Retinal pigment epithelial cell (primary cell): ENCODE results near the gene IL1RAP.
A peak's percentile ranks its signal among the peaks of the same experiment; 100 is the strongest.

Experiments
- DNase-seq: peaks from one replicate; pipeline ENCODE4 v3.0.0-alpha.2; 2010; ENCODE audit warnings: low read depth
- H3K4me3 ChIP-seq: 2 replicates; pipeline ENCODE4 v1.5.1; 2011; ENCODE audit warnings: mild to moderate bottlenecking, low read length, control low read depth, moderate library complexity
- TF ChIP-seq, protein P1 (sequence below): conservative IDR thresholded peaks from 2 replicates; pipeline ENCODE4 v1.5.1; 2011; ENCODE audit warnings: low read depth, low read length, control low read depth, inconsistent platforms

The IL1RAP gene

DNA sequence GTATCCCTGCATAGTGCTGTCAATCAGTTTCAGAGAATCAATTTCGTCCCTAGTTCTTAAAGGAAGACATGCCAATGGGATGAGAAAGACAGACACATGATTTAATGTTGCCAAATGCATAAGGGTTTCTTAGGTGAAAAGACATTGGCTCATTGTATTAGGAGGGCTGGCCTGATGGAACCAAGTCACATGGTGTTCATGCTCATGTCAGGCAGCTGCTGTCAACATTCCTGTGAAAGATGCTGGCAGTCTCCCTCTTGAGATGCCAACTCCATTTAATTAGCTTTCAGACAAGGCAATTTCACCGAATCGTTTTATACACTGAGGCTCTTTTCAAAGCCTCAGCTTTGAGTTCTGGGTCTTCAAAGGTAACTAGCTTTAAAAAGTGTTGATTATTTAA, 16.1 kb upstream of the IL1RAP start:
- H3K4me3 ChIP-seq = no peak overlapping the region
- DNase-seq = peak; percentile 61
- TF ChIP-seq, protein P1, sequence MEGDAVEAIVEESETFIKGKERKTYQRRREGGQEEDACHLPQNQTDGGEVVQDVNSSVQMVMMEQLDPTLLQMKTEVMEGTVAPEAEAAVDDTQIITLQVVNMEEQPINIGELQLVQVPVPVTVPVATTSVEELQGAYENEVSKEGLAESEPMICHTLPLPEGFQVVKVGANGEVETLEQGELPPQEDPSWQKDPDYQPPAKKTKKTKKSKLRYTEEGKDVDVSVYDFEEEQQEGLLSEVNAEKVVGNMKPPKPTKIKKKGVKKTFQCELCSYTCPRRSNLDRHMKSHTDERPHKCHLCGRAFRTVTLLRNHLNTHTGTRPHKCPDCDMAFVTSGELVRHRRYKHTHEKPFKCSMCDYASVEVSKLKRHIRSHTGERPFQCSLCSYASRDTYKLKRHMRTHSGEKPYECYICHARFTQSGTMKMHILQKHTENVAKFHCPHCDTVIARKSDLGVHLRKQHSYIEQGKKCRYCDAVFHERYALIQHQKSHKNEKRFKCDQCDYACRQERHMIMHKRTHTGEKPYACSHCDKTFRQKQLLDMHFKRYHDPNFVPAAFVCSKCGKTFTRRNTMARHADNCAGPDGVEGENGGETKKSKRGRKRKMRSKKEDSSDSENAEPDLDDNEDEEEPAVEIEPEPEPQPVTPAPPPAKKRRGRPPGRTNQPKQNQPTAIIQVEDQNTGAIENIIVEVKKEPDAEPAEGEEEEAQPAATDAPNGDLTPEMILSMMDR = no peak

DNA sequence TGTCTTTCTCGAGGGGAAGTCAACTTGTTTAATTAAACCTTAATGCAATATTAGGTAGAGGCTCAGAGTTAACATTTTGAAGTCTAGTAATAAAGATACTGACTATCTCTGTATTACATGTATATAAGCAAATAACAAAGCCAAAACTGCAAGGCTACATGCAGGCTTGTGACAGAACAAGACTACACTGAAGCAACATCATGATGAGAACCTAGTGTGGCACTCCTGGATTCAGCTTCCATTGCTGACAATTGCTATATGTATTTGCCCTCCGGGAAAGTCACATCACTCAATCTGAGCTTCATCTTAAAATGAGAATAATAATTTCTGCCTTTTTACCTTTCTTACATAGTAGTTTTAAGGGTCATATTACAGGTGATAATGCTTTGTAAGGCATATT, 15.6 kb upstream of the IL1RAP start:
- TF ChIP-seq, protein P1 = no peak
- H3K4me3 ChIP-seq = no peak overlapping the region
- no peak for DNase-seq

DNA sequence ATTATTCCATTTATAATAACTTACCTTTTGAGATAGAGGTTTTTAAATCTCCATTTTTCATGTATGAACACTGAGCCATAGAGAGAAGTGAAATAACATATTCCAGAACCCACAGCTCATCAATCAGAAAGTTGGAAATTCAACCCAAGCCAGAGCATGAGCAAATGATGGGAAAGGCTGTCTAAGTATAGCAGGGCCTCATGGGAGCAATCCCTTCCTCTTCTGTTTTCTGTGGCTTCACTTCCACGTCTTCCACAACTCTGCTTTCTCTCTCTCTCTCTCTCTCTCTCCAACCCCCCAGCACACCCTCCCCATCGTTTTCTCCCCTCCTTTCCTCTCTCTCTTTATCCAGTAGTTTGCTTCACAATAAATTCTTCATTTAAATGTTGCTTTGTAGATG, 14.8 kb upstream of the IL1RAP start:
- TF ChIP-seq, protein P1 = no peak

DNA sequence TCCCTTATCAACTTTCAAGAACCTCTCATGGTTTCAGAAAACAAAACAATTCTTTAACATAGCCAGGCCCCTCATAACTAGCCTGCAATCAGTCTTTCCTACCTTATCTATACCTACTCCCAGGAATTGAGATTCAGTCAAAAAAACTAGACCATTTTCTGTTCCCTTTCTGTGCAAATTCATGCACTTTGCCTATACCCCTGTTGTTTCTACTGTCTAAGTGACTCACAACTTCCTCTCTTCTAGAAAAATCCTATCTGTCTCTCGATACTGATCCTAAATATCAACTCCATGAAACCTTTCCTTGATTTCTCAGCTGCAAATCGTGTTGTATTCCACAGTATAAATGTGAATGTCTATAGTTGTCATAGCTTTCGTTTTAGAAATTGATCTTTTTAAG, 10.9 kb upstream of the IL1RAP start:
- TF ChIP-seq, protein P1 = no peak
- DNase-seq = no peak
- no peak overlapping the region for H3K4me3 ChIP-seq

More for the DNA sequence above, 14.8 kb upstream of the IL1RAP start:
- no peak overlapping the region for H3K4me3 ChIP-seq
- no peak for DNase-seq

DNA sequence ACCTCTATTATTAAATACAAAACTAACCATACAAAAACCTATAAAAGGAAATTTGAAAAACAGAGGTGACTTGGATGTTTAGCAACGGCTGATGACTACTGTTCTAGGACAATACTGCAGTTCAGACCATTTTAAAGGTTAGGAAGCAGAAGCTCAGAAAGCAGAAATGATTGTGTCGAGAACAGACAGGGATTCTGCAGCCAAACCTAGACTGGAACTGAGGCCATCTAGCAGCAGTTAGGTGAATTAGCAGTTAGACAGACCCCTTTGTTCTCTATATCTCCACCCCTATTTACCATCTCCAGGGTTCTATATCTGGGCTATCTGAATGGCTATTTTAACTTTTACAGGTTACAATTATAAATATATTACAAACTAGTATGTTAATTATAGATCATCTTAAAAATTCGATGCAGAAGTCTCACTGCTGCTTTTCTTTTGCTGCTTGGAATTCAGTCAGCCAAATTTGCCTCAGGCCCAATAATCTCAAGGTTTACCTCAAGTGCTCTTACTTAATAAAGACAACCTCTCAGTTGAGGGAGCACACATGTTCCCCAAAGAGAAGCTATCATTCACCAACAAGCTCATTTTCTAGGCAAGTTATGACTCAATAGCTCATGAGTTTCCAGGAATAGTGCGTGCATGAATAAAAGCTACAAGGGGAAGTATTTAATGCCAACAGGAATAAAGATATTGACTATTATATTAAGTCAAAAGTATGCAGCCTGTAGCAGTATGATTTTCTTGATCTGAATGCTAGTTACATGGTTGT, 9.3 kb upstream of the IL1RAP start:
- no peak overlapping the region for H3K4me3 ChIP-seq
- TF ChIP-seq, protein P1 = peak; percentile 30
- no peak for DNase-seq

DNA sequence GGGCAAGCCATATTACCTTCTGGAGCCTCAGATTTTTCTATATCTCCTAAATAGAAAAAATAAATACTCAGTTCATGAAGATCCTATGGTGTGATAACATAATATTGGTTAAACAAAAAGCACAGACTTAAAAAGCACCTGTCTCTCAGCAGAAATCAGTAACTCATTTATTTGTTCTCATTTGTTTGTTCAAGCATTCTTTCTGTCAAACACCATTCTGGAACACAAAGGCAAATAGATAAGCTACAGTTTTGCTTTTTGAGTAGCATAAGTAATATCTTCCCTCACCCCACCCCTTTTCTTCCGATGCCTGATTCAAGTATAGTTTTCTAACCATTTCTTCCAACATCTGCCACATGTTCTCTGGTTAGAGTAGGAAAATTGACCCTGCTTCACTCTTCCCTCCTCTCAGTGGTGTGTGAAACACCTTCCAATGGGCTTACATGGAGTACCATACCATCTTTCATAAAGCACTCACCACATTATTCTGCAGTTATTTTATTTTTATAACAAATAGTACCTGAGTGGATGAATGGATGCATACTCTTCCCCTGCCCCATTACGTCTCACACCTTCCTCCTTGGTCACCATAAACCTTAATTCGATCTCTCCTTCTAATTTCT, 8.4 kb upstream of the IL1RAP start:
- DNase-seq = no peak
- TF ChIP-seq, protein P1 = no peak
- H3K4me3 ChIP-seq = no peak overlapping the region

DNA sequence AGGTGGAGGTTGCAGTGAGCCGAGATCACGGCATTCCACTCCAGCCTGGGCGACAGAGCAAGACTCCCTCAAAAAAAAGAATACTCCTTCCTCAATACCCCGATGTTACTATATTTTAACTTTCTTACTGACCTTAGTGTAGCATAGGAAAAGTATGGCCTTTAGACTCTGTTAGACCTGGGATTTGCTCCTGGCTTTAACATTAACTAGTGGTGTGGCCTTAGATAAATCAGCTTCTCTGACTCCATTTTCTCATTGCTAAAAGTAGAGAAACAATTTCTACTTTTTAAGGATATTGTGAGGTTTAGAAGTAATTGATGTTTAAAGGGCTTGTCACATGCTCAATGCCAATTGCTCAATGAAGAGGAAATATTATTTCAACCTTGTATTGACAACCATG, 7.6 kb upstream of the IL1RAP start:
- TF ChIP-seq, protein P1 = no peak
- no peak for DNase-seq
- no peak overlapping the region for H3K4me3 ChIP-seq
